Stimulated activated CD4-positive, alpha-beta T cell treated with anti-CD3 and anti-CD28 coated beads, Interleukin-2, amount 100 ng/mL, for 48 hours (primary cell): ENCODE measurements around the gene CEACAM16.
"Not testable (repeated sequence)": the region's sequence is repeated elsewhere in the genome, so short reads cannot be mapped to it uniquely, and the experiment has no call there.

Experiments used
- DNase-seq, 2 donors: peaks; one replicate each; pipeline ENCODE4 v3.0.0-alpha.2; 2020

CEACAM16 gene

DNA sequence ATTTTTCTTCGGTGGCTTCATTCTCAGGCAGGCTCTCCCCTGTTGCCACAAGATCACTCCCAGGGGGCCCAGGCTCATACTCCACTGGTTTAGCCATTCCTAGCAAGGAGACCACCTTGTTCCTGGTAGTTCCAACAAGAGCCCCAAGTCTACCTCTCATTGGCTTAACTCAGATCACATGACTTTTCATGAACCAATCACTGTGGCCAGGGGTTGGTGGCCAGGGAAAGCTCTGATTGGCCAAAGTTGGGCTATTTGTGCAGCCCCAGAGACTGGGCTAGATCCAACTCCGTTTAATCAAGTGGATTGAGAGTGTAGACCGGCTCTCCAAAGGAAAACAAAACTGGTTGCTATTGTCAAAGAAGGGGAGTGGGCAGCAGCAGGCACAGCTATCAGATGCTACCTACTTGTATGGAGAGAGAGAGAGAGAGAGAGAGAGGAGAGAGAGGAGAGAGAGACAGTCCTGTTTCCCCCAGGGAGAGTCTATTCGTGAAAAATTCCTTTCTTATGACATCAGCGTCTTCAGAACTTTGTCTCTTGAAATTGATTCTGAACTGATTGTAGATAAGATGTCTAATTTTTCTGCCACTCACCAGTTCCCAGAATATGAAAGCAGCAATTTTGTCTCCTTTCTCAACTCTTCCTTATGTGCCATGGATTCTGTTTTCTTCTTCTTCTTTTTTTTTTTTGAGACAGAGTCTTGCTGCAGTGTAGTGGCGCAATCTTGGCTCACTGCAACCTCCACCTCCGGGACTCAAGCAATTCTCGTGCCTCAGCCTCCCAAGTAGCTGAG is 21.7 kb upstream of the CEACAM16 start:
- DNase-seq, result no peak

DNA sequence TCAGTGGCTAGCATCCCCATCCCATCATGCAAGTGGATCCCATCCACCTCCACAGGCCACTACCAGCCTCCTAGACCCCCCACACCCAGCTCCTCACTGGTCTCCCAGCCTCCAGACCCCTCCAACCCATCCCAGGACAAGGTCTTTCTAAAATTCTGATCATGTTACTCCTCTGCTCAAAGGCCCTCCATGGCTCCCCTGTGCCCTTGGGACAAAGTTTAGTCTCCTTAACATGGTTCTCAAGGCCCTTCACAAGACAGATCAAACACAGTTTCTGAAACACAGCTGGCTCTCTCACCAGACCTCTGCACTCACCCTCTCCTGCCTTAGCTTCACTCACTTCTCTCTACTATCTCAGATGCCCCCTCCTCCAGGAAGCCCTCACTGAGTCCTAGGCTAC is 18.4 kb upstream of the CEACAM16 start:
- DNase-seq, result no peak

DNA sequence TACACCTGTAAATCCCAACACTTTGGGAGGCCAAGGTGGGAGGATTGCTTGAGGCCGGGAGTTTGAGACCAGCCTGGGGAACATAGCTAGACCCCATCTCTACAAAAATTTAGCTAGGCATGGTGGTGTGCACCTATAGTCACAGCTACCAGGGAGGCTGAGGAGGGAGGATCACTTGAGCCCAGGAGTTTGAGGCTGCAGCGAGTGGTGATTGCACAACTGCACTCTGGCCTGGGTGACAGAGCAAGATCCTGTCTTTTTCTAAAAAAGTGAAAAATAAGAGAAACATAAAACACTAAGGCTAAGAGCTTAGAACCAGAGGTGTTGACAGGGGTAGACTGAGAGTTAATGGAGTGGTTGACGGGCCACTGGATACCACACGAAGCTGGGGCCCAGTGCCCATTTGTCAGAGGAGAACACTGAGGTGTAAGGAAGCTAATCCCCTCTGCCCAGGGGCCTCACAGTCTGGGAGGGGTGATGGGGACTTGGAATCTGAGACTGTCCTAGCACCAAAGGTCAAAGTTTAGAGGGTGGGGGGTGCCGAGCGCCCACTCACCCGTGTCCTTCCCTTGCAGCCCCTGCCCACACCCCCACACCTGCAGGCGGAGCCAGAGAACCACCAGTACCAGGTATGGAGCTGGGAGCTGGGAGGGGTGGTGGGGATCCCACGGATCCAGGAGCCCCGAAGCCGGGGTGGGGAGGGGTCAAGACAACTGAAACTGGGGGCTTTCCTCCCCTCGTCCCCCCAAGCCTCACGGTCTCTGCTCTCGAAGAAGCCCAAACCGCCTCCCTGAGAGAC is 16.8 kb upstream of the CEACAM16 start:
- DNase-seq, result no peak

DNA sequence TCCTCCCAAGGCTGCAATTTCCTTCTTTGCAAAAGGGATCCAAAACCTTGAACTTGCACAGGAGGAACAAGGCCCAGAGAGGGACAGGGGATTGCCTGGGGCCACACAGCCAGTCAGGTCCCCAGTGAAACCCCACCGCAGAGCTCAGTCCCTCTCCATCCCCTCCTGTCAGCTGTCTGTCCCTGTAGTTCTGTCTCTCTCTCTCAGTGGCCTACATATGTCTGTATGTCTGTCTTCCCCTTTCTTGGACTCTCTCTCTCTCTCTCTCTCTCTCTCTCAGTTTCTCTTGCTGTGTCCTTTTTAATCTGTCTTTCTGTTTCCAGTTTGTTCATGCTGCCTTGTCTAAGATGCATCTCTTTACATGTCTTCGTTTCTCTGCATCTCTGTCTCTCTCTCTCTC is 16.1 kb upstream of the CEACAM16 start:
- no peak for DNase-seq

DNA sequence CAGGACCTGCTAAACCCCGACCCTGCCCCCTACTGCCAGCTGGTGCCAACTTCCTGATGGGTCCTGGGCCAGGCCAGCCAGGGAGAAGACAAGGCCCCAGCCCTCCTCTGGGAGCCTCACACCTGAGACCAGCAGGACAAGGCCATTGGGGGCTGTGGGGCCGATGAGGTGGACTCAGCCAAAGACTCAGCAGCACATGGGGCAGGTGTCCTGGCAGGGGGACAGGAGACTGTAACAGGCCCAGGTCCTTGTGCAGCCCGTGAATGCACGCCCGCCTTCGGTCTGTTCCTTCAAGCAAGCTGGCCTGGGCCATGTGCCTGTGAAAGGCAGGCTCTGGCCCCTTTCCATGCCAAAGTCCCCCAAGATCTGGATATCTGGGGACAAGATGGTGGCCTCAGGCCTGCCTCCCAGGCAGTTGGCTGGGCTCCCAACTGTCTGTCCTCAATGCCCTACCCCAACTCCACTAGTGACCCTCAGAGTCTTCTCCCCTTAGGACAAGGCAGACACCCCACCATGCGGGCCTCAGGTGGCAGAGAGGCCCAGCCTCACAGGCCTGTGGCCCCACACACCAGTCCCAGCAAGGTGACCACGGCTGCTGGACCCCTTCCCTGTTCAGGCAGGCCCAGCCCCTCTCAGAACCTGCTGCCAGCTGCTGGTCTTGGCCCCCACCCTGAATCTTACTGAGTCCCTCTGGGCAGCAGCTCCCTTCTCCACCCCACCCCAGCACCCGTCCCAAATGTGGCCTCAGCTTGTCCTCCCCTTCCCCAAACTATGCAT is 15.3 kb upstream of the CEACAM16 start:
- no peak for DNase-seq

DNA sequence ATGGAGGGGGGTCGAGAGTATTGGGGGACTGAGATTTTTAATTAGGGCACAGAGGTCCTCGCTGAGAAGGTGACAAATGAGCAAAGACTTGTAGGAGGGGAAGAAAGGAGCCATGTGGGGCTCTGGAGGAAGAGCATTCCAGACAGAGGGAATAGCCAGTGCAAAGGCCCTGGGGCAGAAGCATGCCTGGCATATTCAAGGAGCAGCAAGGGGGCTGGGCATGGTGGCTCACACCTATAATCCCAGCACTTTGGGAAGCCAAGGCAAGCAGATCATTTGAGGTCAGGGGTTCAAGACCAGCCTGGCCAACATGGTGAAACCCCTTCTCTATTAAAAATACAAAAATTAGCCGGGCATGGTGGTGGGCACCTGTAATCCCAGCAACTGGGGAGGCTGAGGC is 14.6 kb upstream of the CEACAM16 start:
- not testable (repeated sequence) for DNase-seq

DNA sequence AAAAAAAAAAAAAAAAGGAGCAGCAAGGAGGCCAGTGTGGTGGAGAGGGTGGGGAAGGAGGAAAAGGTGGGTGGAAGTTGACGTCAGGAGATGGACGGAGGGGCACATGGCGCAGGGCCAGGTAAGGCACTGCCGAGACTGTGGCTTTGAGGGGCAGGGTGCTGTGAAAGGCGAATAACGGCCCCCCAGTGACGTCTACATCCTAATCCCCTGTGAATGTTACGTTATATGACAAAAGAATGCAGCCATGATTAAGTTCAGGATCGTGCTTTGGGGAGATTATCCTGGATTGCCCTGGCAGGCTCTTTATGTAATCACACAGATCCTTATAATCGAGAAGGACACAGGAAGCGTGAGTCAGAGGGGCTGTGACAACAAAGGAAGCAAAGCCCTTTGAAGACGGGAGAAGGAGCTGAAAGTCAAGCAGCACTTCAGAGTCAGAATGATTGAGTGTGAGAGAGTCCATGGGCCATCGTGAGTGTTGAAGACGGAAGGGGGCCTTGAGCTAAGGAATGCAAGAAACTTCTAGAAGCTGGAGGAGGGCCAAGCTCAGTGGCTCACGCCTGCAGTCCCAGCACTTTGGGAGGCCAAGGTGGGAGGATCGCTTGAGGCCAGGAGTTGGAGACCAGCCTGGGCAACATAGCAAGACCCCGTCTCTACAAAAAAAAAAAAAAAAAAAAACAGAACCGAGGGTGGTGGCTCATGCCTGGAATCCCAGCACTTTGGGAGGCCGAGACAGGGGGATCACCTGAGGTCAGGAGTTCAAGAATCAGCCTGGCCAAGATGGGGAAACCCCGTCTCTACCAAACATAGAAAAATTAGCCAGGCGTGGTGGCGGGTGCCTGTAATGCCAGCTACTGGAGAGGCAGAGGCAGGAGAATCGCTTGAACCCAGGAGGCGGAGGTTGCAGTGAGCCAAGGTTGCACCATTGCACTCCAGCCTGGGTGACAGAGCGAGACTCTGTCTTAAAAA is 13.8 kb upstream of the CEACAM16 start:
- no peak for DNase-seq

DNA sequence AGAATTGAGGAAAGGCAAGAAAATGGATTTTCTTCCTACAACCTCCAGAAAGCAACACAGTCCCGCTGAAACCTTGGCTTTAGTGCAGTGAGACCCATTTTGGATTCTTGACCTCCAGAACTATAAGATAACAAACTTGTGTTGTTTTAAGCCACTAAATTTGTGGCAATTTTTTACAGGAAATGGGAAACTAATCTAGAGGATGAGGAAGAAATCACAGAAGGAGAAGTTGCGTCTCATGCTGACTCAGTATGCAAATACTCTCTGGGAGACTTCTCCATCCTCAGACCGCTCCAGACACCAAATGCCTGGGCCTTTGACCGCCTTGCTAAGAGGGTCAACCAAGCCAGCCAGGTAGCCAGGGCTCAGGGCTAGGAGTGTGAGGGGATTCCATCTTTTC is 13.1 kb upstream of the CEACAM16 start:
- no peak for DNase-seq

DNA sequence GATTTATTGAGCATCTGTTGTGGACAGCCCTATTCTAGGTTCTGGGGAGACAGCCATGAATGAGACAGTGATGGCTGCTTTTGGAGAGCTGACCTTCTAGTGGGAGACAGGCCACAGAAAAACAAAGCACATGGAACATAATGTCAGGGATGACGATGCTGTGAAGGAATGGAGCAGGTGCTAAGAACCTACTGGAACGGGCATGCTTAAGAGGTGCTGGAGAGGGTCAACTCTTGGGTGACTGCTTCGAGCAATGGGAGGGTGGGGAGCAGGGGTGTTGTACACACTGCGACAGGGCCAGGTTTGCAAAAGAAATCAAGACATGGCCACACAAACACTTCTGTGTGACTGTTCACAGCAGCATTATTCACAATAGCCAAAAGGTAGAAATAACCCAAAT is 12.1 kb upstream of the CEACAM16 start:
- no peak for DNase-seq

DNA sequence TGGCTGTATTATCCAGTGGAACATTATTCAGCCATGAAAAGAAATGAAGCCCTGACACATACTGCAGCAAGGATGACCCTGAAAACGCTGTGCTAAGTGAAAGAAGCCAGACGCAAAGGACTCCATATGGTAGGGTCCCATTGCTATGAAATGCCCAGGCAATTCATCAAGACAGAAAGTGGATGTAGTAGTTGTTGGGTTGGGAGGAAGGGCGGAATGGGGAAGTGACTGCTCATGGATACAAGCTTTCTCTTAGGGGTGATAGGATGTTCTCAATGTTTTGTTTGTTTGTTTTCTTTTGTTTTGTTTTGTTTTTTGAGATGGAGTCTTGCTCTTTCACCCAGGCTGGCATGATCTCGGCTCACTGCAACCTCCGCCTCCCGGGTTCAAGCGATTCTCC is 11.1 kb upstream of the CEACAM16 start:
- no peak for DNase-seq

DNA sequence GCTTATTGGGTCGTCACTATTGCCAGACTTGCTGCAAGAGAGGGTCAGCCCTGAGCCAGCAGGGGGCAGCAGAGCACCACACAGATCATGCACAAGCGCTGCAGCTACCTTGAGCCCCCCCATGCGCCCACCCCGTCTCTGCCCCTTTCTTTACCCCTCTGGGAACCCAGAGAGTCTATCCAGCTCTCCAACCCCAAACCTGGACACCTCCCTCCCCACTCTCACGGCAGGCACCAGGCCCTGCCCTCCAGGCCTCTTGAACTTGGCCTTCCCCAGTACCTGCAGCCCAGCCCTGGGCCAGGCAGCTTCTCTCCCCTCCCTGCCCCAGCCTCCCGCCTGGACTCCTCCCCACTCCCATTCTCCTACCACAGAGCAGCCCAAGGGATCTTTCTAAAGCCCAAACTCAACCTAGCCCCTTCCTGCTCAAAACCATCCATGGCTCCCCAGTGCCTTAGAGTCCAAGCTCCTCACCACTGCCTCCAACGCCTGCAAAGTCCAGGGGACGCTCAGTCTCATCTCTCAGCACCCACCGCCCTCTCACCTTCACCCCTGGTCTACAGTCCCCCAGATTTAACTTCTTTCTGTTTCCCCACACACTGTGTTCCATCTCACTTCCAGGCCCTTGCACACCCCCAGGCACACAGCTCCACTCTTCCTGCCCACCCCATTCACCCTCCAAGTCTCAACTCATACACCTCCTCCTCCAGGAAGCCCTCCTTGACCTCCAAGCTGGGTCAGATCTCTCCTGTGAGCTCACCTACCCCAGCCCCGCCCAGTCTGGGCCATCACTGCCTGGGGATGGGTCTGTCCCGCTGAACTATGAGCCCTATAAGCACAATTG is 9.4 kb upstream of the CEACAM16 start:
- DNase-seq, result peak; percentile 79 to 82

DNA sequence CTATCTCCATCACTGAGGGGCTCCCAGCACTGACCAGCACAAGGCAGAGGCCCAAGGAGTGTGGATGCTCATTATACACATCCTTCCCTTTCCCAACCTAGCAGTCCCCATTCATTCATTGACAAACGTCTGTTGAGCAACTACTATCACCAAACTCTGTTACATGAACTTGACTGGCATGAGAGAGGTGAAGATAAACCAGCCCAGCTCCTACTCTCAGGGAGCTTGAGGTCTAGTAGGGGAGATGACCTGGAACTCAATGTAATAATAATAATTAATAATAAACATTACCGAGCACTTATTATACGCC is 8.9 kb upstream of the CEACAM16 start:
- DNase-seq, result no peak

DNA sequence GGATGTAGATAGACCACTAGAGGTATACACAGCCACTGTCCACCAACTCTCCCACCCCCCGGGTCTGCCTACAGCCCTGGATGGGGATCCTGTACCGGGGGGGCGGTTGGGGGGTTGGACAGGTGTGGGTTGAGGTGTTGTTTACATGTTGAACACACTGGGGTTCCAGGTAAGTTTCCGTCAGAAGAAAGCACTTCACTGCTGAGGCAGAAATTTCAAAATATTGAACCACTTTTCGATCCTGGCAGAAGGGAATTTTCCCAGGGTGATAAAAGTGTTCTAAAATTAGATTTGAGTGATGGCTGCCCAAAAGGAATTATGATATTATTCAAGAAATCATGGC is 6.6 kb upstream of the CEACAM16 start:
- no peak for DNase-seq

DNA sequence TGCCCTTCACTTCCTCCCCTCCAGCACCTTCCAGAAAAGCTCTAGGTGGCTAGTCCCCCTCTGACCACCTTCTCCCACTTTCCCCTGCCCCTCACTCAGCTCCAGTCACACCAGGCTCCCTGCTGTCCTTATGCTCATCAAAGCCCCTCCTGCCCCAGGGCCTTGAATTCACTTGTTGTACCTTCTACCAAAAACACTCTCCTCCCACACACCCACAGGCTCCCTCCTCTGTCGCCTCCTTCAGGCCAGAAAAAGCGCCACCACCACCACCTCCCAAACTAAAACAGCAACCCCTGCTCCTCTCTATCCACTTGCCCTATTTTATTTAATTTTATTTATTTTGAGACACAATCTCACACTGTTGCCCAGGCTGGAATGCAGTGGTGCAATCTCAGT is 4.8 kb upstream of the CEACAM16 start:
- peak; percentile 18 to 21 for DNase-seq

DNA sequence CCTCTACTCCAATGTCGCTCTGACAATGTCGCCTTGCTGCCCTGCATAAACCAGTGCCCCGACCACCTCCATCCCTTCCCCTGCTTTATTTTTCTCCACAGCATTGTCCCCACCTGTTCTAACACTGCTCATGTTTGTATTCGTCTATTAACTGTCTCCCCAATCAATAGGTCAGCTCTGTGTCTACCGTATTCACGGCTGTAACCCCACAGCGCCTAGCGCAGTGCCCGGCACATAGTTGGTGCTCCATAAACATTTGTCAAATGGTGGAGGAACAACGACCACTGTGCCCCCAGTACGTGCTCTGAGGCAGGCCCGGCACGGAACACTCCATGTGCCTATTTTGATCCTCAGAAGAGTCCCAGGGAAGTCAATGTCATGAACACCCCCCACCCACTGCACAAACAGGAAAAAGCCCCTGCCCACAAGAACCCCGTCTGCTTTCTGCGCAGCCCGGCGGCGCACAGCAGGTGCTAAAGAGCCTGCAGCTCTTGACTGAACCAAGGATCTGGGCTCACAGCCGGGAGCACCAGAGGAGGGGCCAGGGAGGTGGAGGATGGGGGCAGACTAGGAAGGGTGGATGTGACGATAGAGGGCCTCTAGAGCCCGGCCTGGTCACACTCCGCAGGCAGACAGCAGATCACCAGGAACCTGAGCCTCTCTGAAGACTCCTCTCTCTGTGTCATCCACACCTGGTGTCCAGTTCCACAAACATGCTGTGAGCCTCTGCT is 1.8 kb upstream of the CEACAM16 start:
- DNase-seq, result no peak

DNA sequence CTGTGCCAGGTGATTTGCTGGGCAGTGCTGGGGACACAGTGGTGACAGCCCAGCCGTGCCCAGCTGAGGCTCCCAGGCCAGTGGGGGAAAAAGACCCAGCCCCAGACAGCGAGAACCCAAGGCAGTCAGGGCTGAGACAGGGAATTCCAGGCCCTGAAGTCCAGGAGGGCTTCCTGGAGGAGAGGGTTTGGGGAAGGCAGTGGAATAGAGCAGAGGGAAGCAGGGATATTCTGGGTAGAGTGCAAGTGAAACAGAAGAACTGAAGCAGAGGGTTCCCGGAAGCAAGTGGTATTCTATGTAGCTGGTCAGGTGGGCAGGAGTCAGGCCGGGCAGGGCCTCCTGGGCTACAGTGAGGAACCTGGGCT is 1.3 kb upstream of the CEACAM16 start:
- DNase-seq, result no peak

DNA sequence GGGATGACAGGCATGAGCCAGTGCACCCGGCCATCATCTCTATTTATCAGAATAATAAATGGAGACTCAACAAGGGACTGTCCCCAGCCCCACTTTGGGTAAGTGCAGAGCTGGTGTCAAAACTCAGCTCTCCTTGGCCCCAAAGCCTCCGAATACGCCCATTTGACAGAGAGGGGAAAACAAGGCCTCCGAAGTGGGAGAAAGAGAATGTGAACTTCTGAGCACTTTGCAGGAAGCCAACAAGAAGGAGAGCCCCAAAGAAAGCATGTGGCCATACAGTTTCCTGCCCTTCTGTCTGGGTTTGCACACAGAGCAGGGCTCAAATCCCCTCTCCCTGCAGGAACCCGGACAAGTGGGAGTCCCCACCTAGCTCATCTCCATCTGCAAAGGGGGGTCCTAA is 1.6 kb downstream of the CEACAM16 start:
- no peak for DNase-seq

DNA sequence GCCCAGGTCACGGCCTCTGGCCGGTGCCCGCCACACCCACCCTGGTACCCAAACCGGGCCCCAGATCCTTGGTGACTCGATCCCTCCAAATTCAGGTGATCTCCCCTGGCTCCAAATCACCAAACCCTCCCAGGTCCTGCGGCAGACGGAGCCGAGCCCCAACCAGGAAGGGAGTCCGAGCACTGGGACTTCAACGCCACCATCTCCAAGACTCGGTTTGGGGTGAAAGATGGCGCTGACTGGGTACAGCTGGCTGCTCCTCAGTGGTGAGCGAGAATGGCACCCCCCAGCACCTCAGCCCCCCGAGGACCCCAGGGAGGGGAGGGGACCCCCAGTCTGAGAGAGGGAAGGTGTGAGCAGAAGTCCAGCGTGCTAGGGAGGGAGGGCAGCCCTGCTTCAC is 2.3 kb downstream of the CEACAM16 start:
- no peak for DNase-seq

DNA sequence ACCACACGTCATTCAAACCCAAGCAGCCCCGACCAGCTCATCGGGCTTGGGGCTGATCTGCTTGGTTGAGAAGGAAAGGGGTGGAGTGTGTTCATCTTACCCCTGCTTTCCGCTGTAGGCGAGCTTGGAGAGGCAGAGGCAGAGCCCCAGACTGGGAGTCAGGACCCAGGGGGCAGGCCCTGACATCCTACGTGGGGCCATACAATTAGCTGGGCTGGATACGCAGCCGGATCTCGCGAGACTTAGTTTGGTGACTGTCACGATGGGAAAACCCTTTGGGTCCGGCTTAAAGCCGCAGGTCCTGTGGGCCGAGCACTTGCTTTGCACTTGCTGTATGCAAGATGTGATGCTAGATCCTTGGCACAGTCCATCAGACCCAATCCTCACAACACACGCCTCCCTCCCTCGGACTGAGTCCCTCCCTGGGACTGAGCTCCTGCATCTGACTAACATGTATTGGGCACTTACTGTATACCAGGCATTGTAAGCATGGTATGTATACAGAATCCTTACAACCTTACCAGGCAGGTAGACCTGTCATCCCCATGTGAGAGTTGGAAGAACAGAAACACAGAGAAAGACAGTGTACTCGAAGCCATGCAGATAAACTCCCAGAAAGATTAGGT is 3.7 kb downstream of the CEACAM16 start:
- no peak for DNase-seq

DNA sequence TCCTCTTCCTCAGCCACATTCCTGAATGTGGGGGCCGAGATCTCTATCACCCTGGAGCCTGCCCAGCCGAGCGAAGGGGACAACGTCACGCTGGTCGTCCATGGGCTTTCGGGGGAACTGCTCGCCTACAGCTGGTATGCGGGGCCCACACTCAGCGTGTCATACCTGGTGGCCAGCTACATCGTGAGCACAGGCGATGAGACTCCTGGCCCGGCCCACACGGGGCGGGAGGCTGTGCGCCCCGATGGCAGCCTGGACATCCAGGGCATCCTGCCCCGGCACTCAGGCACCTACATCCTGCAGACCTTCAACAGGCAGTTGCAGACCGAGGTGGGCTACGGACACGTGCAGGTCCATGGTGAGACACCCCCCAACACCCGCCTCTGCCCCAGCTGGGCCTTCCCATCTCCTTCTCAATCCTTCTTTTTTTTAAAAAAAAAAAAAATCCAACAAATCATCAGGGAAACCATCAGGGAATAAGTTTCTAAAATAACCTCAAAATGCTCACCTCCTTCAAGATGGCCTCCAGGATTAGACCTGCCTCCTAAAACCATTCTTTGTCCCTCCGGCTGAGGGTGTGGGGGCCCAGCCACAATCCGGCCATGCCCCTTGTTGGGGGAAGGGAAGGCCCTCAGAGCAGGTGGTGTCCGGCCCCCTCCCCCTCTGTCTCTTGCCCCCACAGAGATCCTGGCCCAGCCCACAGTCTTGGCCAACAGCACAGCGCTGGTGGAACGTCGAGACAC is 4.6 kb downstream of the CEACAM16 start:
- no peak for DNase-seq
